Activated T-helper 17 cell treated with anti-CD3 and anti-CD28 coated beads, Interleukin-2, amount 50 U/mL, for 72 hours (primary cell): ENCODE results near the gene FBXO38. TPM values are rescaled to one million over a fixed set of nuclear protein-coding genes. Genes with fewer than 3 reads are reported as not detected.

Experiments
- ATAC-seq: fragments of 150-1000 bp; cut with Tn5 transposase; replicated peaks from 2 replicates; pipeline ENCODE4 v1.10.0; 2021; ENCODE audit warnings: mild to moderate bottlenecking, moderate library complexity
- H3K27ac Mint-ChIP-seq: one replicate; pipeline ENCODE4 v1.8.0; 2022; ENCODE audit warnings: mixed read lengths
- H3K27me3 Mint-ChIP-seq: one replicate; pipeline ENCODE4 v1.8.0; 2022; ENCODE audit warnings: mixed read lengths
- H3K36me3 Mint-ChIP-seq: one replicate; pipeline ENCODE4 v1.8.0; 2022; ENCODE audit warnings: low read depth, mild to moderate bottlenecking, mixed read lengths
- H3K4me1 Mint-ChIP-seq: one replicate; pipeline ENCODE4 v1.8.0; 2022; ENCODE audit warnings: mixed read lengths
- H3K4me3 Mint-ChIP-seq: one replicate; pipeline ENCODE4 v1.8.0; 2022; ENCODE audit warnings: mild to moderate bottlenecking, mixed read lengths
- H3K9me3 Mint-ChIP-seq: one replicate; pipeline ENCODE4 v1.8.0; 2022; ENCODE audit warnings: mixed read lengths
- total RNA-seq, 2 donors: library from RNA; stranded (reverse); gene quantifications; one replicate each; pipeline ENCODE4 v1.2.3, GENCODE V29; 2022

Gene FBXO38
- total RNA-seq, 2 donors from 2014 or later: 44.1 to 53.0 TPM

- peaks cover 11% of the 10 kb centered on the region for H3K4me1 Mint-ChIP-seq
- no peaks in the 10 kb centered on the region for H3K27me3 Mint-ChIP-seq
- no peak overlapping the region for H3K4me3 Mint-ChIP-seq
- H3K36me3 Mint-ChIP-seq: peaks cover 97% of the 10 kb centered on the region
- H3K9me3 Mint-ChIP-seq: no peaks in the 10 kb centered on the region
- no peak for ATAC-seq
- H3K27ac Mint-ChIP-seq: no peak overlapping the region
These were observed 45.1 kb downstream of the FBXO38 start for GRCh38 chr5:148428848-148429247.

GRCh38 chr5:148433826-148434225 lies 50.1 kb downstream of the FBXO38 start:
- ATAC-seq: no peak
- H3K9me3 Mint-ChIP-seq: no peaks in the 10 kb centered on the region
- H3K36me3 Mint-ChIP-seq: peaks cover 96% of the 10 kb centered on the region
- no peak overlapping the region for H3K4me3 Mint-ChIP-seq
- H3K27me3 Mint-ChIP-seq: no peaks in the 10 kb centered on the region
- peaks cover 6% of the 10 kb centered on the region for H3K4me1 Mint-ChIP-seq
- H3K27ac Mint-ChIP-seq: no peak overlapping the region

GRCh38 chr5:148436029-148436428 lies 52.3 kb downstream of the FBXO38 start:
- peaks cover 99% of the 10 kb centered on the region for H3K36me3 Mint-ChIP-seq

GRCh38 chr5:148437249-148437648 lies 53.5 kb downstream of the FBXO38 start:
- Mint-ChIP-seq H3K27me3 (no peaks in the 10 kb centered on the region), H3K27ac (no peak overlapping the region), H3K4me1 (no peaks in the 10 kb centered on the region), H3K4me3 (no peak overlapping the region), H3K36me3 (peaks cover 99% of the 10 kb centered on the region), H3K9me3 (no peaks in the 10 kb centered on the region)
- ATAC-seq: no peak

More at GRCh38 chr5:148436029-148436428, 52.3 kb downstream of the FBXO38 start:
- Mint-ChIP-seq H3K27me3 (no peaks in the 10 kb centered on the region), H3K27ac (no peak overlapping the region), H3K4me3 (no peak overlapping the region), H3K4me1 (no peaks in the 10 kb centered on the region), H3K9me3 (no peaks in the 10 kb centered on the region)
- ATAC-seq: no peak

GRCh38 chr5:148438933-148439332 lies 55.2 kb downstream of the FBXO38 start:
- no peaks in the 10 kb centered on the region for H3K27me3 Mint-ChIP-seq
- H3K36me3 Mint-ChIP-seq: peaks cover 99% of the 10 kb centered on the region
- no peaks in the 10 kb centered on the region for H3K9me3 Mint-ChIP-seq
- no peak overlapping the region for H3K4me3 Mint-ChIP-seq
- no peak for ATAC-seq
- peak overlapping the region; percentile 25 for H3K27ac Mint-ChIP-seq
- H3K4me1 Mint-ChIP-seq: no peaks in the 10 kb centered on the region

DNA sequence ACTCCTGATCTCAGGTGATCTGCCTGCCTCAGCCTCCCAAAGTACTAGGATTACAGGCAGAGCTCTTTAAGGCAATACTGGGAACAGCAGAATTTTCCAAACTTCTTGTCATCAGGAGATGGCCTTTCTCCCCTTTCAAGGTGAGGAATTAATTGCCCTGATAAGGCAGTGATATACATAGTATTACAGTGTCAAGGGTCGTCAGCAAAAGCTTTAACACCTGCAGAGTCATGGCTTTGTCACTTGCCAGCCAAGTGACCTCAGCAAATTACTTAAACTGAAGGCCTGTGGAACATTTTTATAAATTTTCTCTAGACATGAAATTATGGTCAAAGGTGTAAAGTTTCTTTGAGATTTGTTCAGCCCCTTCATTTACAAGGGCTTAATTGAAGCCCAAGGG lies 59.5 kb downstream of the FBXO38 start:
- H3K9me3 Mint-ChIP-seq: no peaks in the 10 kb centered on the region
- H3K4me1 Mint-ChIP-seq: no peaks in the 10 kb centered on the region
- ATAC-seq: no peak
- H3K4me3 Mint-ChIP-seq: no peak overlapping the region
- H3K27ac Mint-ChIP-seq: no peak overlapping the region
- H3K36me3 Mint-ChIP-seq: peaks cover 60% of the 10 kb centered on the region
- no peaks in the 10 kb centered on the region for H3K27me3 Mint-ChIP-seq

- H3K4me1 Mint-ChIP-seq: no peaks in the 10 kb centered on the region
- peak; percentile 59 for ATAC-seq
- H3K9me3 Mint-ChIP-seq: no peaks in the 10 kb centered on the region
- peaks cover 53% of the 10 kb centered on the region for H3K36me3 Mint-ChIP-seq
- H3K27me3 Mint-ChIP-seq: no peaks in the 10 kb centered on the region
- H3K4me3 Mint-ChIP-seq: no peak overlapping the region
- no peak overlapping the region for H3K27ac Mint-ChIP-seq
These were observed 60.2 kb downstream of the FBXO38 start for GRCh38 chr5:148443998-148444397.

DNA sequence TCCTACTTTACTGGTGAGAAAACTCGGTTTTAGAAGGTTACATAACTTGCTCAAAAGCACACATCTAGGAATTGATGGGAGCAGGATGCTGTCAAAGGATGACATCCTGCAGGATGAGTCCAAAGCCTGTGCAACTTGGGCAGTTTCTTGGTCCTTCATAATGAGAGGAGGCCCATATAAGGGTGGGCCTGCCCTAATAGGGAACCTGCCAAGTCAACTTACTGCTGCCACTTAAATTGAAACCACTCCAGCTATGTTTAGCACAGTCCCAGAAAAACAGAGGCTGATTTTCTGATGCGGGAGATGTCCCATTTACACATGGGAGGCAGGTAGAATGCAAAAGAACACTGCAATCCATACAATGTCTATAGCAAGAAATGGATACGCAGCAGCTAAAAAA lies 61.8 kb downstream of the FBXO38 start:
- H3K27me3 Mint-ChIP-seq: no peaks in the 10 kb centered on the region
- ATAC-seq: no peak
- no peak overlapping the region for H3K27ac Mint-ChIP-seq
- no peaks in the 10 kb centered on the region for H3K9me3 Mint-ChIP-seq
- no peak overlapping the region for H3K4me3 Mint-ChIP-seq
- H3K4me1 Mint-ChIP-seq: no peaks in the 10 kb centered on the region
- H3K36me3 Mint-ChIP-seq: peaks cover 37% of the 10 kb centered on the region

DNA sequence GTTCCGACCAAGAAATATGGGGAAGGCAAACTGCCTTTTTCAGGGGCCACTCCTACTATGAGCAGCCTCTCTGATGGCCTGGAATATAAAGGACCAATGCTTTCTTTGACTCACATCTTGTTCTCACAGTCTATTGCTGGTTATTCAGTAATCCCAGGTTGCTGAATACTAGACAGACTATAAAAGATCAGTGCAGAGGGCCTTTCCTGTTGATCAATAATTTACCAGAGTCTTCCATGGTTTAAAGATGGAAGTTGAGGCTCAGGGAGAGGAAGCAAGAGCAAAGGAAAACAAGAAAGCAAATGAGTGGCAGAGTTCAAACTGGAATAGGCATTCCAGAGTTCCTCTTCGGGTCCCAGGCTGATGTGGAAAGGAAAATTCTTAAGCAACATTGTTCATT lies 62.9 kb downstream of the FBXO38 start:
- no peak for ATAC-seq
- peaks cover 27% of the 10 kb centered on the region for H3K36me3 Mint-ChIP-seq
- no peak overlapping the region for H3K27ac Mint-ChIP-seq
- H3K9me3 Mint-ChIP-seq: no peaks in the 10 kb centered on the region
- H3K4me1 Mint-ChIP-seq: no peaks in the 10 kb centered on the region
- no peaks in the 10 kb centered on the region for H3K27me3 Mint-ChIP-seq
- no peak overlapping the region for H3K4me3 Mint-ChIP-seq

DNA sequence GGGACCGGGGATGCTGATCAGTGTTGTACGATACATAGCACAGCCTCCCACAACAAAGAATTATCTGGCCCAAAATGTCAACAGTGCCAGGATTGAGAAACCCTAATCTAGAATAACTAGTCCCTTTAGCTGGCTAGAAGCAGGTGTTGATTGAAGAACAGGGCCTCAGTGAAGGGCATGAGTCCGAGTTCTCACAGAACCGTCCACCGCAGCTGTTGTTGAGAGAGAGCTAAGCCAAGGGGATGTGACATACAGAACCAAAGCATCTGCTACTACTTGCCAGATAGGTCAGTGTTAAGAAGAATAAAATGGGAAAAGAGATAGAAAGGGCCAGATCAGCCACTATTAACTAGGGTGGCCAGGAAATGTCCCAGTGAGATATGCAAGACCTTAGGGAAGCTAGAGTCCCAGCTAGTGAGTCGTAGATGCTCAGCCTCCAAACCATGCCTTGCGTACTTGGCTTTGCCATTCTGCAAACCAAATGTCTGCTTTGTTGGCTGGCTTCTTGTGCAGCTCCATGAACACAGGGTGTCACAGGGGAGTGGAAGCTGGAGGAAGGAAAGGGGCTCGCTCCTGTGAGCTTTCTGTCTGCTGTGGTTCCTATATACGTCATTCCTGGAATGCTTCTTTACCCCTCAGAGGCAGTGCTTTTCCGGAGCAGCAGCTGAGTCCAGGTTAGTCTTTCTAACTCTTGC lies 68.9 kb downstream of the FBXO38 start:
- no peaks in the 10 kb centered on the region for H3K4me1 Mint-ChIP-seq
- H3K36me3 Mint-ChIP-seq: no peaks in the 10 kb centered on the region
- H3K27ac Mint-ChIP-seq: no peak overlapping the region
- no peak for ATAC-seq
- no peak overlapping the region for H3K4me3 Mint-ChIP-seq
- no peaks in the 10 kb centered on the region for H3K9me3 Mint-ChIP-seq
- no peaks in the 10 kb centered on the region for H3K27me3 Mint-ChIP-seq

DNA sequence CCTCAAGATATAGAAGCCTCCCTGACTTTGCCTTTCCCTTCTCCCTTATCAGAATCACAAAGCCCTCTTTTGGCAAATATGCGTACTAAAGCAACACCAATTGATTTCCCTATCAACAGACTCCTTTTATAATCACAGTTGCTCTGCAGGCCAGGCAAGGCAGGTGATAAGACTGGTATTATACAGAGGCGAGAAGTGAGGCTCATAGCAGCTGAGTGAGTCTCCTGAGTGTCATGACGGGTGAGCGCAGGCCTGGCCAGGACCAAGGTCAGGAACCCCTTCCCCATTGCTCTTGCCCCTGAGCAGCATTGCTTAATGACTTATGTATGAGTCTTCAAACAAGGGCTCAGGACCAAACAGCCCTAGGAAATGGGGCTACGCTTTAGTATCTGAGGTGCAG lies 70.8 kb downstream of the FBXO38 start:
- H3K4me1 Mint-ChIP-seq: no peaks in the 10 kb centered on the region
- H3K27me3 Mint-ChIP-seq: peaks cover 11% of the 10 kb centered on the region
- ATAC-seq: no peak
- H3K4me3 Mint-ChIP-seq: no peak overlapping the region
- H3K9me3 Mint-ChIP-seq: no peaks in the 10 kb centered on the region
- H3K36me3 Mint-ChIP-seq: no peaks in the 10 kb centered on the region
- H3K27ac Mint-ChIP-seq: no peak overlapping the region

DNA sequence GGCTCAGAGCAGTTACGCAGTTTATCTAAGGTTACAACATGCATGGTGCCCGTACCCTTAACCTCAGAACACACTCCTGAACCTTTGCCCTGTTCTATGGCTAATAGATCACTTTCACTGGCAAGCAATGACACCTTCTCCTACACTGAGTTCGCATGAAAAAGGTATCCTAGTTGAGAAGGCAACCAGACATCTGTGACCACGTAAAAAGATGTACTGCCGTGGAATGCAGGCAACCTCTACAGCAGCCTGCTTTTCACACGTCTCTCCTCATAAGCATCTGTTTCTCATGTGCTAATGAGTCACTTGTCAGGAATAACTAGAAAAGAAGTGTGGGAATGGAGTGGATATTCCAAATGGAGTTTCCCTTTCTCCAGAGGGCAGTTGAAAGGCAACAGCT lies 71.4 kb downstream of the FBXO38 start:
- H3K36me3 Mint-ChIP-seq: no peaks in the 10 kb centered on the region
- no peak for ATAC-seq

DNA sequence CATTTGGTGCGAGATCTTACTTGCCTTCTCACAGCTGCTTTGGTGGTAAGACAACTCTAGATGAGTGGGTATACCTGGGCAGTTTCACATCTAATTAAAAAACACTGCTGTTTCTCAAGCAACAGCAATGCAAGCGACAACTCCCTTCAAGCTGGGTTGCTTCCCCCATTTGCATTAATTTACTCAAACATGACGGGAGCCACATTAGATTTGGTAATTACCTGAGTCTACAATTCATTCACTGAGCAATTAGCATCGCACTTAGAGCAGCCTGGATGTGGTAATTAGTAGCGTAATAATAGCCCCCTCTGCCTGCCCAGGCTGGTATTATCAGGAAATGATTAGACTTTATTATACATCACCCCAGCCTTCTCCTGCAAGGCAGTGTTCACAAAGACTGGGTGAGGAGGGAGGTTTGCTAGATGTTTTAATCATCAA lies 73.4 kb downstream of the FBXO38 start:
- no peak overlapping the region for H3K27ac Mint-ChIP-seq
- no peaks in the 10 kb centered on the region for H3K9me3 Mint-ChIP-seq
- peaks cover 19% of the 10 kb centered on the region for H3K27me3 Mint-ChIP-seq
- H3K36me3 Mint-ChIP-seq: no peaks in the 10 kb centered on the region
- H3K4me3 Mint-ChIP-seq: no peak overlapping the region
- ATAC-seq: no peak
- H3K4me1 Mint-ChIP-seq: no peaks in the 10 kb centered on the region

More for the DNA sequence above, 71.4 kb downstream of the FBXO38 start:
- H3K4me1 Mint-ChIP-seq: no peaks in the 10 kb centered on the region
- H3K4me3 Mint-ChIP-seq: no peak overlapping the region
- peaks cover 17% of the 10 kb centered on the region for H3K27me3 Mint-ChIP-seq
- no peaks in the 10 kb centered on the region for H3K9me3 Mint-ChIP-seq
- no peak overlapping the region for H3K27ac Mint-ChIP-seq

- peak; percentile 16 for ATAC-seq
- H3K4me3 Mint-ChIP-seq: no peak overlapping the region
- peaks cover 19% of the 10 kb centered on the region for H3K27me3 Mint-ChIP-seq
- no peak overlapping the region for H3K27ac Mint-ChIP-seq
- H3K9me3 Mint-ChIP-seq: no peaks in the 10 kb centered on the region
- no peaks in the 10 kb centered on the region for H3K4me1 Mint-ChIP-seq
- H3K36me3 Mint-ChIP-seq: no peaks in the 10 kb centered on the region
These were observed 74.5 kb downstream of the FBXO38 start for GRCh38 chr5:148458036-148458888.

DNA sequence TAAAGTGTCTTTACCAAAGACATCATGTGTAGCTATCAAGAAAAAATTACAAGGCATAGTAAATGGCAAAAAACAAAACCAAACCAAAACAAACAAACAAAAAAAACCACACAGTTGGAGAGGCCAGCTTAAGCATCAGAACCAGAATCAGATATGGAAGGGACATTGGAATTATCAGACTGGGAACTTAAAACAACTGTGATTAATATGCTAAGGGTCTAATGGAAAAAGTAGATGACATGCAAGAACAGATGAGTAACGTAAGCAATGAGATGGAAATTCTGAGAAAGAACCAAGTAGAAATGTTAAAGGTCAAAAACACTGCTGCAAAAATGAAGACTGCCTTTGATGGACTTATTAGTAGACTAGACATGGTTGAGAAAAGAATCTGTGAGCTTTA lies 75.9 kb downstream of the FBXO38 start:
- no peak overlapping the region for H3K4me3 Mint-ChIP-seq
- H3K9me3 Mint-ChIP-seq: no peaks in the 10 kb centered on the region
- H3K36me3 Mint-ChIP-seq: no peaks in the 10 kb centered on the region
- no peak for ATAC-seq
- no peaks in the 10 kb centered on the region for H3K4me1 Mint-ChIP-seq
- no peak overlapping the region for H3K27ac Mint-ChIP-seq
- peaks cover 21% of the 10 kb centered on the region for H3K27me3 Mint-ChIP-seq
